Stimulated activated naive CD8-positive, alpha-beta T cell treated with anti-CD3 and anti-CD28 coated beads, Interleukin-15, Interleukin-2, amounts not matched to agents 100 U/mL and 50 U/mL, for 24 hours (primary cell): ENCODE data around the gene ASIC2.

Experiments
- ATAC-seq: fragments of 150-1000 bp; cut with Tn5 transposase; one replicate; pipeline ENCODE4 v1.10.0; 2021
- DNase-seq: peaks from one replicate; pipeline ENCODE4 v3.0.0; 2021

Gene ASIC2

DNA sequence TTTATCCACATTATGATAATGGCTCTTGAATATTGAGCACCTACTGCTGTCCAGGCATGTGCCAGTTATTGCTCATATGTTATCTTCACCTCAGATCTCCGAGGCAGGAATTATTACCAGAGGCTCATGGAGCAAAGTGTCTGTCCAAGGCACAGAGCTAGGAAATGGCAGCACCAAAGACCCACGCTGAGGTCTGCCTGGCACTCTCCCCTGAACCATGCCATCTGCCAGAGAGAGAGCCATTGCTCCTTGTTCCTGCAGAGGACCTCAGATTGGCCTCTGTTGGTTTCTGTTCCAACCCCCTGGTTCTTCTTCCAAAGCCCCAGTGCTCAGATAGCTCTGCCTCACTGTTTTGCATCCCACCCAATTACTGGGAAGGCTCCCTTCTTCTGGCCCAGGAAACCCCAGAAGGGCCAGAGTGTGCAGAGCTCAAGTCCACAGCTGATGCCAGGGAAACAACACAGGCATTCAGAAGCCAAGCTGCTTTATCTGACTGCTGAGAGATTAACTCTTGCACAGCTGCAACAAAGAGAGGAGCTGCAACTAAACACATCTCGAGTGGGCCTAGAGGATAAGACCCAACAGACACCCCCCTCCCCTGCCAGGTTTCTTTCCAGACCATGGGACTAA is 5.9 kb downstream of the ASIC2 start:
- no peak for DNase-seq
- no peak for ATAC-seq

DNA sequence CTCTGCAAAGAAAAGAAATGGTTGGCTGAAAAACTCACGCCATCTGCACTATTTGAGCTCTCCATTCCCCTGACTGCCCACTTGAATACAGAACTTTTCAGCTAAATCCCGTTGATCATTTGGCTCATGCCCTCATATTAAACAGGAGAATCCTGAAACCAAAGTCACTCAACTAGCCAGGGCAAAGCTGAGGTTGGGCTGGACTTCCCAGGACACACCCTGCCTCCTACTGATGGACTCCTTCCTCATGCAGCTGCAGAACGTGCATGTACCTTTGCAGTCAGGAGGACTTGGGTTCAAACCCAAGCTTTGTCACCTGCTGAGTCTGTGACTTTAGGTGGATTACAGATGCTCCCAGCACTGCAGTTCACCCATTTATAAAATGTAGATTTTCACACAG is 7.7 kb downstream of the ASIC2 start:
- ATAC-seq (no peak), DNase-seq (no peak)

DNA sequence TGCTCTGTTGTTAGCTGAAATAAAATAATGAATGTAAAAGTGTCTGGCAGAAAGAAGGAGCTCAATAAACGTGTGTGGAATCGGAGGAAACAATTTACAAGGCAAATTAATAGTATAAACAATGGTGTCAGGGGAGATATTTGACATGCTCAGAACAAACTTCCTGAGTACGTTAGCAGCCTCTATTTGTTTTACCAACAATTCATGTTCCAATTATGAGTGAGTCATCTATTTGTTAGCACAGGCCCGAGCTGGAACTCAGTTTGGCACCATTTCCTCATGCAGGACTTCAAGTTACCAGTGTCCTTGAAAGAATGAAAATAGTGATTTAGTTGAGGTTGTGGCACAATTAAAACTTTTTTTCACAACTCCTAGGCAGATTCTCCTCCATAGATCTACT is 9.1 kb downstream of the ASIC2 start:
- ATAC-seq, result no peak
- no peak for DNase-seq

DNA sequence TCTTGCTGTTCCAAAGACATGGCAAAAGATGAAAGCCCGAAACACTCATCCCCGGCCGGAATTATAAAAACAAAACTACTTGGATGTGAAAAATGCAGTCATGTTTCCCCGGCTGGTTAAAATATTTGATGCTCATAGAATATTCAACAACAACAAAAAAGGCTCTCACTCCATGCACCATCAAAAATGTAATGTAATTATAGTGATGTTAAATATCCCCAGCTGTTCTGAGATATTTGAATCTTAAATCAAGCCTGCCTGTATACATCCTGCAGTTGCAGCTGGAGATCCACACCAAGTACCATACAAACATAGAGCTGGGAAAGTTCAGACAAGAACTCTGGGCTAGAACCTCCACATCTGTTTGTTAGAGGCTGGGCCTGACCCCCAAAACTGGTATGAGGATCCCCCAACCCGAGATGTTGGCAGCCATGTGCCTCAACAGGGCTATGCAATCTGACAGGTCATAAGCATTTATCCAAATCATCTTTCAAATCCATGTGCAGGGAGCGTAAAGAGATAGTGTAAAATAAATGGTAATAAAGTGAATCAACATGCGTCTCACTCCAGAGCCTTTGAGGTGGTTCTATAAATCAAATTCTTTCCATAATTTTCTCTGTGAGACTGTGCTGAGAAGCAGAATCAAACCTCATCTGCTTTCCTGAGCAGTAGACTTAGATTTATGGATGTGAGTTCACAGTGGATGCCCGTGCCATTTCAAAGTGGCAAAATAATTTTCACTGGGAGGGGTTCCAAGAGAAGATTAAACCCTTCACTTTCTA is 12.7 kb downstream of the ASIC2 start:
- ATAC-seq (no peak), DNase-seq (no peak)

DNA sequence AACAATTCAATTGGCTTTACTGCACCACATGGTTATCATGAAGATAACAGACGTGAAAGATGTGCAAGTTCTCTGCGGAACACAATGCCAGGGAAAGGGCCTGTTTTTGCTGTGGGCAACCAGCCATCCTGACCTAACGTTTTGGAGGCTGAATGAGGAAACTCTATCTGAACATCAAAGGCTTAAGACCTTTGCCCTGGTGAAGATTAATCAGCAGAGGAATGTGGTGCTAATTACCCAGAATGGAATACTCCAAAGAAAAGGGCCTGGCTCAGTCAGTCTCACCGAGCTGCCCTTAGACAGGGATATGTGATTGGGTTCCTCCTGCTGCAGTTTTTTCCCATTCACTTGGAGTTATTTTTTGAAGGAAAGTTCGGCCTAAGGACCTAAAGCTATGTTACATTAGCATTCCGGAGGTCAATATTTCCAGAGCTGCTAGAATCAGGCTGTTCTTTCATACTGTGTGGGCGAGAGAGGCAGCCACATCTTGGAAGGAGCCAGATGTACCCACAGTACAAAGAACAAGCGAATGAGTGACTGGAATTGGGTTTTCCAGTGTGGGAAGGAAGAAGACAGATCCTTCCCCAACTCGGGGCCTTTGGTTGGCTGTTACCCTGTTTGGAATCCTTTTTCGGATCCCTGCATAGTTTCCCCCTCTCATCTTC is 15.5 kb downstream of the ASIC2 start:
- DNase-seq (no peak), ATAC-seq (no peak)

DNA sequence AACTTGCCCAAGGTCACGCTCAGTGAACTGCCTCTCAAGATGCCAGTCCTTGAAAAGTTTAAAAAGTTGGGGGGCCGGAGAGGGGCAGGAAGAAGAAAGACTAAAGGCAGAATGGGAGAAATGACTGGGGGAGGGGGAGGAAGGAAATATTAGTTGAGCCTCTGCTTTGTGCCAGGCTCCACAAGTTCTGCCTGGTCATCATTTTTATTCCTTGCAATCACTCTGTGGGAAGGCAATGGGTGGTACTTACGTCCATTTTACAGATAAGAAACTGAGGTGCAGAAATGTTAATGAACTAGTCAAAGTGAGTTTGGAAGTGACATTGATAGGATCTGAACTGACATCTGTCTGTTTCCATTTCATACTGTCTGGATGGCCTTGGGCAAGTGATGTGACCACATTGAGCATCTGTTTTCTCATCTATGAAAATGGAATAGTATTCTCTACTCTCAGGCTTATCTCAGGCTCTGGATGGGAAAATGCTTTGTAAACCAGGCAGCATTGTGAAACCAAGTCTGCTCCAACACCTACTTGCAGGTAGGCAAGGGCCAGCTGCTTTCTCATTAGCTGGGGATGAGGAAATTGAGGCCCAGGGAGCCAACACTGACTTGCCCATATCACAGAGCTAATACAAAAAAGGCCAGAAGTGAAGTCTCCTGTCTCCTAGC is 19.2 kb downstream of the ASIC2 start:
- no peak for ATAC-seq
- no peak for DNase-seq

DNA sequence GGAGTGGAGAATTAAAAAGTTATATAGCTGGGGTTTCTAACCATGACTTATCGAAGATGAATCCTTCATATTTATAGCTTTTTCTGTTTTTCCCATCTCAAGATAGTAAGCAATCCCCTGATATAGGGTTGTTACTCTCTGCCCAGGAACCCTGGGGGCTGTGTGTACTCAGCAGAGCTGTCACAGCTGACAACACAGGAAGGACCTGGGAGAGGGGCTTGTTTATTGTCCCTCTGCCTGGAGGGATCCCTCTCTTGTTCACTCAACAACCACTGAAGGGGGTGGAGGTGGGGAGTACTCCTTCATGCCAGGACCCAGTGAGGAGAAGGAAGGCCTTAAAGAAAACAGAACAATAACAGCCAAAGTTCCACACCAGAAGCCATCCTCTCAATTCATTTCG is 19.8 kb downstream of the ASIC2 start:
- DNase-seq (no peak), ATAC-seq (no peak)

DNA sequence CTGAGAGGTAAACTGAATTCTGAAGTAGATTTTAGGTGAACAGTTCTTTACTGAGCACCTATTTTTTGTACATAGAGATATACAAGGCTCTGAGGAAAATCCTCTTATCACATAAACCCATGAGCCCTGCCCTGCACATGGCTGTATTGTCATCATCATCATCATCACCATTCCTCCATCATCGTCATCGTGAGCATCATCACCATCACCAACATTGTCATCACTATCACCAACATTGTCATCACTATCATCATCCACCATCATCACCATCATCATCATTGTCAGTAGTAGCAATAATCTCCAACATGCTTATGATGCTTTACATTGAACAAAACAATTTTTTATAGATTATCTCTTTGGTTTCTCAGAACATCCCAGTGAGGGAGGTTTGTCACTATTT is 20.7 kb downstream of the ASIC2 start:
- ATAC-seq, result no peak
- DNase-seq, result no peak

DNA sequence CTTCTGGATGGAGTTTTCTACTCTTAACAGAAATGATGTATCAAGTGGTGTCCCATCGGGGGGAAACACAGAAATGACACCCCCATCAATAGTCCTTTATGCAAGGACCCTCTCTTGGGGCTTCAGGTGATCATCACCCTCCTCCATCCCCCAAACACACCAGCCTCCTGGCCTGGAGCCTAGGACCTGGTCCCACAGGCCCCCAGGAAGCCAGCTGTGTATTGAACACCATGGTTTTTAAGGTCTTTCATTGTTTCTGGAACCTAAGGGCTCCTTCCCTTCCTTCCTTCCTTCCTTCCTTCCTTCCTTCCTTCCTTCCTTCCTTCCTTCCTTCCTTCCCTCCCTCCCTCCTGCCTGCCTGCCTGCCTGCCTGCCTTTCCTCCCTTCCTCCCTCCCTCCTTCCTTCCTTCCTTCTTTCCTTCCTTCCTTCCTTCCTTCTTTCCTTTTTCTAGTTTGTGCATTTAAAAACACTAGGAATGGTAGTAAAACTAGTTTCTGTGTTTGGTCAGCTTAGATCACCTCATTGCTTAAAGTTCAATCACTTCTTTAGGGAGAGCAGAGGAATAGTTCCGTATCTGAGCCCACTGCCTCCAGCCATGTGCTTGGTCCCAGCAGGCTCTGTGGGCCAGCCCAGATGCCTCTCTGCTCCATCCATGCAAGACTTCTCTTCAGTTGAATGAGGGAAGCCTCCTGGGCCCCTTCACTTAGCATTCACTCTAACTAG is 23.6 kb downstream of the ASIC2 start:
- no peak for DNase-seq
- no peak for ATAC-seq

DNA sequence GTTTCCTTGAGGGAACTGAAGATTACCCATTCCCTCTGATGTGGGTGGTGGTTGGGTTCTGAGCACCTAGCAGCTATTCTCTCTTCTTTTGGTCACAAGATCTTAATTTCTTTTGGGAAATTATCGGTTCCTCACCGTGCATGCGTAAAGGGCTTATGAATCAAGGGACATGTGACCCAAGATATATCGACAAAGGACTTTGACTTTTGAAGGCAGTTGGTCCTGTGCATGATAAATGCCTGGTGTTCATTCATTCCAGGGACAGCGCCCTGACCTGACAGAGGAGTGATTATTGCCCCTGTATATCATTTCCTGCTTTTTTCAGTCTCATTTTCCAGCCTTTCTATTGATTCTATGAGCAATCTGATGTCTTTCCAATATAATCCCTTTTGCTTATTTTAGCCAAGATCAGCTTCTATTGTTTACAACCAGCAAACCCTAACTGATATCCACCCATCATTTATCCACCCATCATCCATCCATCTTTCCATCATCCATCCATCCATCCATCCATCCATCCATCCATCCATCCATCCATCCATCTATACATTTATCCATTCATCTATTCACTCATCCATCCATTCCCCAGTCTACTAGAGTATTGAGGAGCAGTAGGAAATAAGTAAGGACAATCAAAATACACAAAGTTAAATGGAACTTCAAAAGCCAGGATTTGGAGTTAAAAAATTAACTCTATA is 25.1 kb downstream of the ASIC2 start:
- ATAC-seq (no peak), DNase-seq (no peak)

DNA sequence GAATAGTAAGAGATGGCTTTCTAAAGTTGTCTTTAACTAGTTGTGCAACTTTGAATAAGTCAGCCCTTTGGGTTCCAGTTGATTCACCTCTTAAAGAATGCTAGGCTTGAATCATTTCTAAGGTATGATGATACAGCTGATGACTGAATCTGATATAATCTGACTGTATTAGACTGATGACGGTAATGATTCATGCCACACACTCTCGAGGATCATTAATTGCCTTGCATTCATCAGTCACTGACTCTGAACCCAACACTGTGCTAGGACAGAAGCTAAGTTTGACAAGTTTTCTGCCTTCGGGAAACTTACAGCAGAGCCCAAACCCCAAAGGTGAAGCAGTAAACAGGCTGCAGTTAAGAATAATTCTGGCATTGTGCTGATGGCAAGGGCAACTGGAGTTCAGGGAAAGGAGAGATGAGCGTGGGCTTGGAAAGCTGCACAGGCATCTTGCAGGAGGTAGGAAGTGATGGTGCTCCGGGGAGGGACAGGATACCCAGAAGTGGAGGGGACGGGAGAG is 25.8 kb downstream of the ASIC2 start:
- DNase-seq, result no peak
- ATAC-seq, result no peak

DNA sequence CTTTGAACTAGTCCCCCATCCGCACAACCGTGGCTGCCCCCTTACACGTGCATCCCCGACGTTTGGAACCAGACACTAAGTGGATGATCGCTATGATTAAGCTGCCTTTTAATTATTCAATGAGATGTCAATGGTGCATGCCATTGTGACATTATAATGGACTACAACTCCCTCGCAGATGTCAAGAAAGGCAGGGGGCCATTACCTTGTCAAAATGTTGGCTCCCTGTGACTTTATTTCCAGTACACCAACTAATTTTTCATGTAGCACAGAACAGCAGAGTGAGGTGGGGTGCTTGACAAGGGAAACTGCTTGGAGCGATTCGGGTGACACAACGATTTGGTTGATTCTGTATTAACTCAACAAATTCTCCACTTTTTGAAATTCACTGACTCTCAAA is 26.5 kb downstream of the ASIC2 start:
- ATAC-seq, result no peak
- DNase-seq, result no peak

DNA sequence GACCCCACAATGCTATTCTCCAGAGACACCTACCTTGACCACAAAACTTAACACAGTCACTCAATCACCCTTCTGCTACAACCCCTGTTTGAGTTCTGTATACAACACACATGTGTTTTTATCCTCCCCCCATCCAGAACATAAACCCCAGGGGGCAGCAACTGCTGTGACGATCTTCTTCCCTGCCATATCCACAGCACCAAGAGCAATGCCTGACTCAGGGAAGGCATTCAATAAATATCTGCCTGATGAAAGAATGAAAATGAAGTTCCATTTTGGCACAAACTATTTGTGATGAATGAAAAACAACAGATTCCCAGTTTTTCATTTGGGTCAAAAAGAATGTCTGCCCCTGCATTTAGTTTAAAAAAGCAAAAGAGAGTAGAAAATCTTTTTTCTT is 27.0 kb downstream of the ASIC2 start:
- DNase-seq (no peak), ATAC-seq (no peak)

DNA sequence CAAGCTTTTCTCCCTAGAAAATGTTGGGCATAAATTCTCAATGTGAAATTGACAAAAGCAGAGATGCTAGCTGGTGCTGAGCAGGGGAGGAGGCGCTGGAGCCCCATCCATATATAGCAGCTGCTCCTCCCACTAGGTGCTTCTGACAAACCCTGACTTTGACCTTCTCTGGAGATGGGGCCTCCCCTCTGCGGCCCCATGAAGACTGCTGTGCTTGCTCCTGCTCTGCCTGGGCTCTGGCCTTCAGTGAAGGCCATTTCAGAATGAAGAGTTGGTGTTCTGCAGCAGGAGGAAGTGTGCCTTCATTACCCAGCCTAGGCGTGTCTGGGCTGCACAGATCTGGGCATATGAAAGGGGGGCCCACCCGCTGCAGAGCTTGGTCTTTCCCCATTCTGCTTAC is 29.7 kb downstream of the ASIC2 start:
- ATAC-seq (no peak), DNase-seq (no peak)

DNA sequence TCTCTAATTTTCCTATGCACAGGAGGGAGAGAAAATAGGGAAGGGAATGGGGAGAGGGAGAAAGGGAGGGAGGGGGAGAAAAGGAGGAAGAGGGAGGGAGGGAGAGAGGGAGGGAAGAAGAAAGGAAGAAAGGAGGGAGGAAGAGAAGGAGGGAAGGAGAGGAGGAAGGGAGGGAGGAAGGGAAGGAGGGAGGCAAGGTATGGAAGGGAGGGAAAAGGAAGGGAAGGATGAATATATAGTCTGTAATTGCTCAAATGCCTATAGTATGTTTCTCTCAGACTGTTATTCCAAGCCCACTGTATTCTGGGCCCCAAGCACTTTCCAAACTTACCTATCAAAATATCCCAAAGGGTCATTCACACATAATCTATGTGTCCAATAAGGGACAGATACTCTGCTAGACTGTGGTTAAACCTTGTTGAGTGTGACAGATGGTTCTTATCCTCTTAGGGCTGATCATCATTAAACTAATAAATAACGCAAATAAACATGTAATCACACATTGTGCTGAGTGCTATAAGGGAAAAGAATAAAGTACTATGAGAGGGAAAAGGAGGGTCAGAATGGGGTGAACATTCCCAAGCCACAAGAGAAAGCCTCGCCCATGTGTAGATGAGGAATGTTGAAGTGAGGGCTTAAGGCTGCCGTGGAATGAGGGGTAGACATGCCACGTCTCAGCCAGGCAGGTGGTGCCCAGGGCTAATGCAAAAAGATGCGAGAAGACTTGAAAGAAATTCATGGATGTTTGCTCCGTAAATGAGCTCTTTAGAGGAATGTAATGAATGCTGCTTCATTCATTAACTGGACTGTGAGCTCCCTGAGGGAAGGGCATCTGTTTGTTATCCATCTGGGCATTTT is 30.6 kb downstream of the ASIC2 start:
- DNase-seq (no peak), ATAC-seq (no peak)

DNA sequence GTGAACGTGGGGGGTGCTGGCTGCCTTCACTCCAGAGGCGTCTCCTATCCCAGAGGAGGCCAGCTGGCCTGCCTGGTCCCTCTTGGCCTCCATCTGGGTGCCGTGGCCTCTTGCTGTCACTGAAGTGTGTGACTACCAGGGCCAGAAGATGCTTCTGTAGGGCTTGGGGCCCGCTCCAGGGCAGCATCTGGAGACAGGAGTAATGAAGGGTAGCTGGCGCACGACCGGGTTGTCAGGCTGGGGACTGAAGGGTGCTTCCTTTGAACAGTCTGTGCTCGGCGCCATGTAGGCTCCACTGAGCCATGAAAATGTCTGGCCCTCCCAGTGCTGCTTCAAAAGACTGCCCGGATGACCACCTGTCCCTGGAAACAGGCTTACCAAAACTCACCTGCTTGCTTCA is 31.3 kb downstream of the ASIC2 start:
- no peak for ATAC-seq

DNA sequence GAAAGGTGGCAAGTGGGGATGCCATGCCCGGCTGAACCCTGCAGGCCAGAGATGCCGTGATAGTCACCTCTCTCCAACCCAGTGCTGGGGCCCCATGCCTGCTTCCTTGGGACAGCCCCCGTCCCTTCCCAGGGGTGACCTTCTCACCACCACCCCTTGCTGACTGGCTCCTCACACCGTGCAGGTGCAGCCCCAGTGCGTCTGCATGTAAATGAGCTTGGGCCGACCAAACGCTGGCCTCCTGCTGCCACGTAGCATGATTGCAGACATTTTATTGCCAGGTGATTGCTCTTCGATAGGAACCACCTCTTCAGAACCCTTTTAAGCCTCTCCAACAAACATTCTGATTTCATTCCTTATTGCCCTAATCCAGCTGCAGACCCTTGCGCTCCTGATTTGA is 32.5 kb downstream of the ASIC2 start:
- no peak for DNase-seq
- ATAC-seq, result no peak

More for the DNA sequence above, 31.3 kb downstream of the ASIC2 start:
- DNase-seq, result no peak

DNA sequence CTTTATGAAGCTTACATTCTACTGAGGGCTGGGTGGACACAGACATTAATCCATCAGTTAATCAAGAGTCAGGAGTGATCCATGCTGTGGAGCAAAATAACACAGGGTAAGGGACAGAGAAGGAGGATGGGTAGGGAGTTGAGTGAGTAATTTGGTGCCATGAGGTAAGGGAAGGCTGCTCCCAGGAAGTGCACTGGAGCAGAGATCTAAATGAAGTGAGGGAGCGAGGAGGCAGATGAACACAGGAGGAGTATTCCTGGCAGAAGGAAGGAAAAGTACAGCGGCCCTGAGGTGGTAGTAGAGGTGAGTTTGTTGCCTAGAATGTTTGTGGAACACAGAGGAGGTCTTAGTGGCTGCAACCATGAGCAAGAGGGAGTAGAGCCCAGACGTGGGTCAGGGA is 34.8 kb downstream of the ASIC2 start:
- DNase-seq, result no peak
- no peak for ATAC-seq

DNA sequence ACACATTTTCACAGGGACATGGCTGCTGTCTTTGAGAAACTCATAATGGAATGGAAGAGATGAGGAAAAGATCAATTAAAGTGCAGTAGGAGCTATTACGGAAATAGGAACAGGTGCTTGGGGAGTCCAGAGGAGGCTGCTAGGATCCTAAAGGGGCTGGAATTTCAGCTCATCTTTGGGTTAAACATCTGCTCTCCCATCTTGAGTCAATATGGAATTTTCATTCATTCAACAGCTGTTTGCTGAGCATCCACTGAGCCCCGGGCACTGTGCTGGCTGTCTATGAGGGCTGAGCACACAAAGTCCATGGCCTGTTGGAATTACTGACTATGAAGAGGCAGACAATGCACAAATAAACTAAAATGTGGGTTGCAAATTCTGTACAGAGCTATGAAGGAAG is 47.9 kb downstream of the ASIC2 start:
- DNase-seq, result no peak

DNA sequence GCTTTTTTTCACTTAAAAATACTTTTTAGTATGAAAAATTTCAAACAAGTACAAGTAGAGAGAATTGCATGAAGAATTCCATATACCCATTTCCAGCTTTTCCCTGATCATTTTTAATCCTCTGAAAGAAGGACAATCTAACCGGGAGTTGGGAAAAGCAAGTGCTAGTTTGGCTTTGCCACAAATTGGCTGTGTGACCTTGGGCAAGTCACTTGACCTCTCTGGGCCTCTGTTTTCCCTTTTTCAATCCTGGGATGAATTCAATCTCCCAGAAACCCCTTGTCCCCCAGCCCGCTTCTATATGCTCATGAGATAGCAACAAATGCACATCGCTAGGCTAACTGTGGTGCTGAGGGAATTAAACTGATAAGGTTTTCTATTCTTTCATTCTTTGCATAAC is 49.4 kb downstream of the ASIC2 start:
- no peak for DNase-seq
- no peak for ATAC-seq

More for the DNA sequence above, 47.9 kb downstream of the ASIC2 start:
- ATAC-seq, result no peak
